Karpas-422 (cell line): ENCODE data around the gene LYST. TPM values are rescaled to one million over a fixed set of nuclear protein-coding genes. Genes with fewer than 3 reads are reported as not detected.

ENCODE experiments used
- DNase-seq: peaks from one replicate; pipeline ENCODE4 v3.0.0-alpha.2; 2015
- H2AFZ ChIP-seq: fragments of 200-600 bp; sonication (generic); 2 replicates; pipeline ENCODE4 v1.6.1; 2014; ENCODE audit warnings: antibody characterized with exemption, low read length, mixed read lengths
- H3K27ac ChIP-seq: fragments of 200-600 bp; sonication (generic); 2 replicates; pipeline ENCODE4 v1.5.1; 2014; ENCODE audit warnings: mild to moderate bottlenecking, low read length, moderate library complexity
- H3K27me3 ChIP-seq: fragments of 200-600 bp; sonication (generic); 2 replicates; pipeline ENCODE4 v1.6.1; 2014; ENCODE audit warnings: low read length, mixed read lengths
- H3K36me3 ChIP-seq: fragments of 200-600 bp; sonication (generic); 2 replicates; pipeline ENCODE4 v1.6.1; 2014; ENCODE audit warnings: low read length, mixed read lengths; ENCODE audit not compliant: insufficient read depth
- H3K4me1 ChIP-seq: fragments of 200-600 bp; sonication (generic); 2 replicates; pipeline ENCODE4 v1.6.1; 2014; ENCODE audit warnings: mild to moderate bottlenecking, low read length, mixed read lengths
- H3K4me2 ChIP-seq: fragments of 200-600 bp; sonication (generic); 2 replicates; pipeline ENCODE4 v1.6.1; 2014; ENCODE audit warnings: low read length, low read depth, mild to moderate bottlenecking; ENCODE audit not compliant: poor library complexity, severe bottlenecking
- H3K4me3 ChIP-seq: fragments of 200-600 bp; sonication (generic); 2 replicates; pipeline ENCODE4 v1.5.1; 2014; ENCODE audit warnings: mild to moderate bottlenecking, antibody characterized with exemption, low read length, mixed read lengths
- H3K79me2 ChIP-seq: fragments of 200-600 bp; sonication (generic); 2 replicates; pipeline ENCODE4 v1.6.1; 2014; ENCODE audit warnings: mild to moderate bottlenecking, low read length, mixed read lengths
- H3K9ac ChIP-seq: fragments of 200-600 bp; sonication (generic); 2 replicates; pipeline ENCODE4 v1.6.0; 2014; ENCODE audit warnings: low read length
- H3K9me2 ChIP-seq: fragments of 200-600 bp; sonication (generic), shearing (Covaris generic); replicated peaks from 2 replicates; pipeline ENCODE4 v1.6.0; 2014; ENCODE audit warnings: mild to moderate bottlenecking, low read length, moderate library complexity; ENCODE audit not compliant: insufficient read depth
- H3K9me3 ChIP-seq: fragments of 300-700, 200-600 bp; sonication (generic); 2 replicates; pipeline ENCODE4 v1.6.1; 2014; ENCODE audit warnings: low read length, mixed read lengths
- H4K20me1 ChIP-seq: fragments of 200-600 bp; sonication (generic); 2 replicates; pipeline ENCODE4 v1.6.1; 2014; ENCODE audit warnings: mild to moderate bottlenecking, antibody characterized with exemption, low read length, low read depth; ENCODE audit not compliant: insufficient read depth
- total RNA-seq: library from RNA; depleted of rRNA; stranded (reverse); fragments of >200 nt; shearing (Covaris generic); gene quantifications from 2 replicates; pipeline ENCODE4 v1.2.3, GENCODE V29; 2014; ENCODE audit warnings: low replicate concordance

Gene LYST
- total RNA-seq, 1 experiment from 2014 or later, result 7.8 TPM

DNA sequence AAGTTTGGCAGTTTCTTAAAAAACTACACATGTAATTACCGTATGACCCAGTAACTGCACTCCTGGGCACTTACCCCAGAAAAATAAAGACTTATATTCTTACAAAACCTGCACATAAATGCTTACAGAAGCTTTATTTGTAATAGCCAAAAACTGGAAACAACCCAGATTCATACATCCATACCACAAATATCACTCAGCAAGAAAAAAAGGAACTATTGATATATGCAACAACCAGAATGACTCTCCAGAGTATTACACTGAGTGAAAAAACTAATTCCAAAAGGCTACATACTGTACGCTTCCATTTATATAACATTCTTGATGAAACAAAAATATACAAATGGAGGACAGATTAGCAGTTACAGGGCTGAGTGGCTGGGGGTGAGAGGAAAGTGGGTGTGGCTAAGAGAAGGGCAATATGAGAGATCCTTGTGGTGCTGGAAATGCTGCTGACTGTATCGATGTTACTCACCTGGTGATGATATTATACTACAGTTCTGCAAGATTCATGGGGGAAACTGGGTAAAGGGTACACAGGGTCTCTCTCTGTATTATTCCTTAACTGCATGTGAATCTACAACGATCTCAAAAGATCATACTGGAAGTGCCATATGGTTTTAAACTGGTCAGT lies 121.1 kb downstream of the LYST start:
- H3K27ac ChIP-seq, result no peak overlapping the region
- no peak overlapping the region for H3K4me3 ChIP-seq
- H3K36me3 ChIP-seq, result no peaks in the 10 kb centered on the region
- no peak overlapping the region for H3K9ac ChIP-seq
- no peaks in the 10 kb centered on the region for H3K9me3 ChIP-seq
- no peaks in the 10 kb centered on the region for H3K79me2 ChIP-seq
- H4K20me1 ChIP-seq, result no peaks in the 10 kb centered on the region
- DNase-seq, result no peak
- no peak overlapping the region for H3K4me2 ChIP-seq
- H3K27me3 ChIP-seq, result no peaks in the 10 kb centered on the region
- no peak overlapping the region for H2AFZ ChIP-seq
- no peaks in the 10 kb centered on the region for H3K9me2 ChIP-seq
- H3K4me1 ChIP-seq, result no peaks in the 10 kb centered on the region

DNA sequence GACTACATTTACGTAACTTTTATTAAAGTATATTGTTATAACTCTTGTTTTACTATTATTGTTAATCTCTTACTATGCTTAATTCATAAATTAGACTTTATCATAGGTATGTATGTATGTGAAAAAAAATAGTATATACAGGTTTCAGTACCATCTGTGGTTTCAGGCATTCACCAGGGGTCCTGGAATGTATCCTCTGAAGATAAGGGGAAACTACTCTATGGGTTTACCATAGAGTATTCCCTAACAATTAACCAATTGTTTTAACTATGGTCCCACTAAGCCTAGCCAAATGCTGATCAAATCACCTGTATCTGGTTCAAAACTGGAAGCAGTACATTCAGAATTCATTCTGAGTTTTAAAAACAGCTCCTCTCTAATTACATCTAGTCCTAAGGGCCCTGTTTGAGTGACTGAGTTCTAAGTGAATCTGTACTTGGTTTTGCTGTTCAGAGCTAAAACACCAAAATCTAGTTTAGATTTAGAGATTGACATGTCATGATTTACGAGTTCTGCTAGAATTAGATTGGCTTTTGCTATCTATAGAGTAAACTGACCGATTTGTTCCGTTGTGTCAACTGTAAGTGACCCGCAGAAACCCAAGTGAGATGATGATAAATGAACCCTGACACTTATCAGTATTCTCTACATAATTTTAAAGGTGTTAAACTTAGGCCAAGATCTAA lies 123.6 kb downstream of the LYST start:
- Histone ChIP-seq H4K20me1 (no peaks in the 10 kb centered on the region), H3K4me2 (no peak overlapping the region), H3K36me3 (no peaks in the 10 kb centered on the region), H2AFZ (no peak overlapping the region), H3K27ac (no peak overlapping the region), H3K9me2 (no peaks in the 10 kb centered on the region), H3K9ac (no peak overlapping the region), H3K9me3 (no peaks in the 10 kb centered on the region), H3K79me2 (no peaks in the 10 kb centered on the region), H3K27me3 (no peaks in the 10 kb centered on the region), H3K4me3 (no peak overlapping the region), H3K4me1 (no peaks in the 10 kb centered on the region)
- DNase-seq, result no peak

DNA sequence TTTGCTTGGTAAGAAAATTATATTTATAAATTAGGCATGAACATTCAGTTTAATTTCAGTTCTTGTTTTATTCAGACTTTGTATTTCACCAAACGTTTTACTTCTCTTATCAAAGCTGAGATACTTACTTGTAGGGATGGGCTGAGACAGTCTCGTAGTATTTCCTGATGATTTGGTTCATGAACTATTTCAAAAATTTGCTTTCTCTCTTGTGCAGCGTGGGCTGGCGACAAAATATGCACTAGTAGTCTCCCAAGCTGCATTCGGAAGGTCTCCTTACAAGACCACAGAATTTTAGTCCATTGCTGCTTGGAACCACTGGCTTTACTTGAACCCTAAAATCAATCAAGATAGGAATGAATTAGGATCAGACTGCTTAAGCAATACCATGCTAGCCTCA lies 125.4 kb downstream of the LYST start:
- Histone ChIP-seq H2AFZ (no peak overlapping the region), H3K9ac (no peak overlapping the region), H3K9me2 (no peaks in the 10 kb centered on the region), H3K4me1 (no peaks in the 10 kb centered on the region), H3K9me3 (no peaks in the 10 kb centered on the region), H4K20me1 (no peaks in the 10 kb centered on the region), H3K27ac (no peak overlapping the region), H3K4me3 (no peak overlapping the region), H3K27me3 (no peaks in the 10 kb centered on the region), H3K36me3 (no peaks in the 10 kb centered on the region), H3K4me2 (no peak overlapping the region), H3K79me2 (no peaks in the 10 kb centered on the region)
- no peak for DNase-seq

DNA sequence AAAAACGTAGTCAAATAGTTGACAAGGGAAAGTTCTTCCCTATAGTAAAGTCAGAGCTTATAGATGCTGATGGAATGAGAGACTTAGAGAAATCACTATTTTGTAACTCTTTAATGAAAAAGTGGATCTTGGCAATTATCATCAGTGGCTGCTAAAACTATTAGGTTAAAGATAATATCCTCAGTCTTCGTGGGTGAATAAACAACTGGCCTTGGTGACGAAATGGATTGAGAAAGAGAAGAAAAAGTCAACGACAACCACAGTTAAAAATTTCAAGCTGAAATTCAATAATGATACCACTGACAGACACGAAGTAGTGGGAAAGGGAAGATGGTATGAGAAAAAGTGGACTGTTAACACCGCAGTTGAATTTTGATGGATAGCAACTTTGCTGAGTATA lies 127.1 kb downstream of the LYST start:
- no peaks in the 10 kb centered on the region for H4K20me1 ChIP-seq
- H2AFZ ChIP-seq, result no peak overlapping the region
- H3K9me3 ChIP-seq, result no peaks in the 10 kb centered on the region
- H3K27ac ChIP-seq, result no peak overlapping the region
- no peak overlapping the region for H3K9ac ChIP-seq
- no peak overlapping the region for H3K4me2 ChIP-seq
- no peak overlapping the region for H3K4me3 ChIP-seq
- no peaks in the 10 kb centered on the region for H3K79me2 ChIP-seq
- no peaks in the 10 kb centered on the region for H3K27me3 ChIP-seq
- DNase-seq, result no peak
- no peaks in the 10 kb centered on the region for H3K9me2 ChIP-seq
- no peaks in the 10 kb centered on the region for H3K4me1 ChIP-seq
- H3K36me3 ChIP-seq, result no peaks in the 10 kb centered on the region

DNA sequence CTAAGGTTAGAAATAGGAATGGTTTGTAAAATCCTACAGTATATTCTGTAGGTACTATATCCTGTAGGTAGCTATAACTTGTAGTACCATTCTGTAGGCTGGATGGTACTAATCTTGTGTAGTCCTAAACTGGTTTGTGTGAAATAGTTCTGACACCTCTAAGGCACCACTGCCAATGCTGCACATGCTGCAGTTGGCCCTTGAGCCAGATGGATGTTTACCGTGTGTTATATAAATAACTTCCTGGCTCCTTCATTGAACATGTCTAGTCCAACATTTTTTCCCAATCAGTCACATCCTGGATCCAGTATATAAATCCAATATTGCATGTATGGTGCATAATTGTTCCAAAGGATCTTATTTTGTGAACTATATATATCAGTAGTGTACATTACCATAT lies 127.6 kb downstream of the LYST start:
- Histone ChIP-seq H3K9me3 (no peaks in the 10 kb centered on the region), H3K4me1 (no peaks in the 10 kb centered on the region), H3K4me3 (no peak overlapping the region), H3K79me2 (no peaks in the 10 kb centered on the region), H3K27ac (no peak overlapping the region), H3K9me2 (no peaks in the 10 kb centered on the region), H3K36me3 (no peaks in the 10 kb centered on the region), H3K4me2 (no peak overlapping the region), H3K9ac (no peak overlapping the region), H4K20me1 (no peaks in the 10 kb centered on the region), H2AFZ (no peak overlapping the region), H3K27me3 (no peaks in the 10 kb centered on the region)
- DNase-seq, result no peak

DNA sequence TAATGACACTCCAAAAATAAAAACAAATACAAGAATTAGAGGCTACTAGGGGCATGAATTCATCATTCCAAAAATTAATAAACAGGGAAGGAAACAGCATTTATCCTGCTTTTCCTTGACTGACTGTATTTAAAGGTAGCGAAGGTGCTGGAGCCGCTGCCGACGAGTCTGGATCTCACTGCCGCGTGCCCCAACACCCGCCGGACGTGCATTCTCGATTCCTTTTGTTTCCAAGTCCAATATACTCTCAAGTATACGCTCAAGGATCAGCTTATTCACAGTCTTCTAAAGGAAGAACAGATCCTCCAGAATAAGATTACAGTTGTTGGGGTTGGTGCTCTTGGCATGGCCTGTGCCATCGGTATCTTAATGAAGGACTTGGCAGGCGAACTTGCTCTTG lies 129.0 kb downstream of the LYST start:
- no peaks in the 10 kb centered on the region for H3K4me1 ChIP-seq
- no peak overlapping the region for H3K27ac ChIP-seq
- no peak overlapping the region for H2AFZ ChIP-seq
- H3K9me2 ChIP-seq, result no peaks in the 10 kb centered on the region
- H3K27me3 ChIP-seq, result no peaks in the 10 kb centered on the region
- H3K9me3 ChIP-seq, result no peaks in the 10 kb centered on the region
- no peaks in the 10 kb centered on the region for H3K36me3 ChIP-seq
- no peak overlapping the region for H3K4me3 ChIP-seq
- no peak overlapping the region for H3K9ac ChIP-seq
- no peaks in the 10 kb centered on the region for H4K20me1 ChIP-seq
- DNase-seq, result no peak
- H3K79me2 ChIP-seq, result no peaks in the 10 kb centered on the region
- no peak overlapping the region for H3K4me2 ChIP-seq

DNA sequence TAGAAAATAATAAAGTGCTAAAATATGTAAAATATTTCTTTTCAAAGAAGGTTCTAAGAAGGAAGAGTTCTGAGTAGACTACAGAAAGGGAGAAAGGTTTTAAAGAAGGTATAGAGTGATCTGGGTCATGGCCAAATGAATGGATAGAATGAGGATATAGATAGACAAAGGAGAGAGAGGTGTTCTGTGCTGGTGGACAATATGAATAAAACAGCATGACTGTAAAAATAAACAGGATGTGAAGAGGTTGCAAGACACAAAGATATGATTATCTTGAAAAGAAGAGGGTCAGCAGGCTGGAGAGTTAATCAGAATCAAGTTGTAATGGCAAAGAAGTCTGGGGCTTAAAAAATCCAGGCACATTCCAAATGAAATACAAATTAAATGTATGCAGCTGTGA lies 130.4 kb downstream of the LYST start:
- Histone ChIP-seq H3K79me2 (no peaks in the 10 kb centered on the region), H3K9me2 (no peaks in the 10 kb centered on the region), H3K27ac (no peak overlapping the region), H3K9ac (no peak overlapping the region), H3K4me1 (no peaks in the 10 kb centered on the region), H3K4me3 (no peak overlapping the region), H3K36me3 (no peaks in the 10 kb centered on the region), H3K27me3 (no peaks in the 10 kb centered on the region), H4K20me1 (no peaks in the 10 kb centered on the region), H3K4me2 (no peak overlapping the region), H3K9me3 (no peaks in the 10 kb centered on the region), H2AFZ (no peak overlapping the region)
- no peak for DNase-seq

DNA sequence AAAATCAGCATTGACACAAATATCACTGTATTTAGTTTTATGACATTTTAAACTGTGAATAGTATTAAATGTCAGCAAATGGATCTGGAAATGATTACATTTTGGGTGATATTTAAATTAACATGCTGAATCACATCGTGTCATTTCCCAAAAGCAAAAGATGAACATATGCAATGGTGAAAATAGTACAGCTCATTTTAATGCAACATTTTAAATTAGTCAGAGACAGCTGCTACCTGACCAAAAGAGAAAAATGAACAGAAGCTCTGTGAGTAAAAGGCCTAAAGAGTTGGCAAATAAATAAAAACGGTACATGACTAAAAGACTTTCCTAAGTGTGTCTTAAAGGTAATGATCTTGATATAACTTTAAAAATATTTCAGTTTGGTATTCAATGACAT lies 131.1 kb downstream of the LYST start:
- Histone ChIP-seq H3K9ac (no peak overlapping the region), H2AFZ (no peak overlapping the region), H3K4me2 (no peak overlapping the region), H3K9me2 (no peaks in the 10 kb centered on the region), H3K9me3 (no peaks in the 10 kb centered on the region), H3K27me3 (no peaks in the 10 kb centered on the region), H3K79me2 (no peaks in the 10 kb centered on the region), H4K20me1 (no peaks in the 10 kb centered on the region), H3K4me3 (no peak overlapping the region), H3K4me1 (no peaks in the 10 kb centered on the region), H3K27ac (no peak overlapping the region), H3K36me3 (no peaks in the 10 kb centered on the region)
- DNase-seq, result no peak
